Prostate gland (tissue), 2 donors: ENCODE measurements around the gene CAMSAP1. TPM values are rescaled to one million over a fixed set of nuclear protein-coding genes. Genes with fewer than 3 reads are reported as not detected.

Source experiments
- DNase-seq: peaks from one replicate; pipeline ENCODE4 v3.0.0-alpha.2; 2019; ENCODE audit warnings: low spot score
- H3K27ac ChIP-seq, 2 donors: fragments of 200-600 bp; sonication (generic); 2 replicates each; pipeline ENCODE4 v1.5.1; 2017 to 2019
- H3K27me3 ChIP-seq: fragments of 200-600 bp; sonication (generic); replicated peaks from 2 replicates; pipeline ENCODE4 v1.5.1; 2019; ENCODE audit not compliant: insufficient read depth
- H3K36me3 ChIP-seq, 2 donors: fragments of 200-600 bp; sonication (generic); 1 replicate in 1 of 2; 2 replicates in 1 of 2; pipeline versions ENCODE4 v1.5.1 to v1.8.1; 2017 to 2019
- H3K4me1 ChIP-seq: fragments of 200-600 bp; sonication (generic); replicated peaks from 2 replicates; pipeline ENCODE4 v1.5.1; 2019
- H3K4me3 ChIP-seq, 2 donors: fragments of 200-600 bp; sonication (generic); 2 replicates each; pipeline ENCODE4 v1.5.1; 2017 to 2019
- H3K9me3 ChIP-seq: fragments of 200-600 bp; sonication (generic); 2 replicates; pipeline ENCODE4 v1.5.1; 2017
- POLR2A ChIP-seq: fragments of 450-650 bp; IDR thresholded peaks from one replicate; pipeline ENCODE4 v1.6.1; 2016; ENCODE audit warnings: antibody characterized with exemption, mild to moderate bottlenecking
- POLR2AphosphoS5 ChIP-seq: sonication (generic); formaldehyde crosslinking; IDR thresholded peaks from one replicate; pipeline ENCODE4 v1.6.1; 2017; ENCODE audit warnings: antibody characterized with exemption
- WGBS: methylation state at CpG from one replicate; pipeline ENCODE4 v1.1.5; 2018; 5-methylcytosine and 5-hydroxymethylcytosine counted together
- intact Hi-C: fragments of 100-400 bp; cut with DNase I; formaldehyde crosslinking; loops from one replicate; pipeline ENCODE4 v1.14.2; 2022
- total RNA-seq, 2 donors: library from RNA; depleted of rRNA; stranded (reverse); fragments of >200 nt; gene quantifications; one replicate each; pipeline ENCODE4 v1.1.0, GENCODE V29; 2016
- TF ChIP-seq, protein P1 (sequence below), 4 experiments: fragments of 200-600 bp in 2 of 4; fragments of 450-650 bp in 2 of 4; sonication (generic) in 2 of 4; IDR thresholded peaks; 1 replicate in 3 of 4; 2 replicates in 1 of 4; pipeline ENCODE4 v1.5.1; 2016 to 2019; ENCODE audit warnings: antibody characterized with exemption in 4 of 4, mild to moderate bottlenecking in 2 of 4, moderate library complexity in 2 of 4

CAMSAP1 gene
- total RNA-seq, 2 donors from 2014 or later: 28.3 to 86.6 TPM

DNA sequence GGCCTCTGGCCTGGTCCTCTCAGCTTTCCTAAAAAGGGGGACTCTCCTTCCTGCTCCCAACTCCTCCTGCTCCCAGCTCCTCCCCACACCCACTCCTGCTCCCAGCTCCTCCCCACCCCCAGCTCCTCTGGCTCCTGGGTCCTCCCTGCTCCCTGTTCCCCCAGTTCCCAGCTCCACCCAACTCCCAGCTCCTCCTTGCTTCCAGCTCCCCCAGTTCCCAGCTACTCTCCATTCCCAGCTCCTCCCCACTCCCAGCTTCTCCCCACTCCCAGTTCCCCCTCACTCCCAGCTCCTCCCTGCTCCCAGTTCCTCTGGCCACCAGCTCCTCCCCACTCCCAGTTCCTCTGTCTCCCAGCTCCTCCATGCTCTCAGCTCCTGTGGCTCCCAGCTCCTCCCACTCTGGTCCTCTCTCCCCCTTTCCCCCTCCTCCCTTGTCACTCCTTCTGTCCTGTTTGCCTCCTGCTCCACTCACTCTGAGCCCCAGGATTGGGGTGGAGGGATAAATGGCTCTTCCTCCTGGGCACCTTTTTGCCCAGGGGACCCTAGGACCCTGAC, 129.6 kb downstream of the CAMSAP1 start:
- H3K27me3 ChIP-seq: peaks cover 3% of the 10 kb centered on the region
- no peak overlapping the region for H3K4me3 ChIP-seq
- no peaks in the 10 kb centered on the region for H3K9me3 ChIP-seq
- intact Hi-C loops: no loop called here
- H3K27ac ChIP-seq: no peak overlapping the region
- no peak for DNase-seq
- TF ChIP-seq, protein P1, sequence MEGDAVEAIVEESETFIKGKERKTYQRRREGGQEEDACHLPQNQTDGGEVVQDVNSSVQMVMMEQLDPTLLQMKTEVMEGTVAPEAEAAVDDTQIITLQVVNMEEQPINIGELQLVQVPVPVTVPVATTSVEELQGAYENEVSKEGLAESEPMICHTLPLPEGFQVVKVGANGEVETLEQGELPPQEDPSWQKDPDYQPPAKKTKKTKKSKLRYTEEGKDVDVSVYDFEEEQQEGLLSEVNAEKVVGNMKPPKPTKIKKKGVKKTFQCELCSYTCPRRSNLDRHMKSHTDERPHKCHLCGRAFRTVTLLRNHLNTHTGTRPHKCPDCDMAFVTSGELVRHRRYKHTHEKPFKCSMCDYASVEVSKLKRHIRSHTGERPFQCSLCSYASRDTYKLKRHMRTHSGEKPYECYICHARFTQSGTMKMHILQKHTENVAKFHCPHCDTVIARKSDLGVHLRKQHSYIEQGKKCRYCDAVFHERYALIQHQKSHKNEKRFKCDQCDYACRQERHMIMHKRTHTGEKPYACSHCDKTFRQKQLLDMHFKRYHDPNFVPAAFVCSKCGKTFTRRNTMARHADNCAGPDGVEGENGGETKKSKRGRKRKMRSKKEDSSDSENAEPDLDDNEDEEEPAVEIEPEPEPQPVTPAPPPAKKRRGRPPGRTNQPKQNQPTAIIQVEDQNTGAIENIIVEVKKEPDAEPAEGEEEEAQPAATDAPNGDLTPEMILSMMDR (IDR thresholded peaks at IDR 0.05): no peak
- H3K36me3 ChIP-seq: no peaks in the 10 kb centered on the region
- no peaks in the 10 kb centered on the region for H3K4me1 ChIP-seq

DNA sequence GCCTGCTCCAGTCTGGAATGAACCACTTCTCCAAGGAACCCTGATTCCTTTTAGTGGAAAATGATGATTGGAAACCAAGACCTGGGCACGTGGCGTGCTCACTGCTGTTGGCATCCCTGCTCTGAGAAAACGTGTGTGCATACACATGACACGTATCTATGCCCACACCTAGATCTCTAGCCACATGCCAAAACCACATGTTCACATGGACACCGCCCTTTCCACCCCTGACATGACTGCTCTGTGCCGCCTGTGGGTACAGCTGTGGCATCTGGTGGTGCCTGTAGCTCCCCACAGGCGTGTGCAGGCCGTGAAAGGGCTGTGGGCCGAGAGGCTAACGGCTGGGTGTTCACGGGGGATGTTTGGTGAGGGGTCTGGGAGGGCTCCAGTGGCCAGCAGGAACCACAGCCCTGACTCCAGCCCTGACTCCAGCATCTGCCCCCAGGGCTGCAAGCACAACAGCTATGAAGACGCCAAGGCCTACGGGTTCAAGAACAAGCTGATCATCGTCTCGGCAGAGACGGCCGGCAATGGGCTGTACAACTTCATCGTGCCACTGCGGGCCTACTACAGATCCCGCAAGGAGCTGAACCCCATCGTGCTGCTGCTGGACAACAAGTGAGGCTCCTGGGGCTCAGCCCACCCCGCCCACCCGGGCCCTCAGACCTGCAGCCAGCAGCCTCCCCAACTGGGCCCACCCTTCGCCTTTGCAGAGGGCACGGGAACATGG, 130.3 kb downstream of the CAMSAP1 start:
- no peak for TF ChIP-seq POLR2A
- TF ChIP-seq, protein P1 (IDR thresholded peaks at IDR 0.05): no peak
- no peak for TF ChIP-seq POLR2AphosphoS5
- intact Hi-C loops: no loop called here
- H3K36me3 ChIP-seq: no peaks in the 10 kb centered on the region
- no peak for DNase-seq
- no peak overlapping the region for H3K4me3 ChIP-seq
- H3K27me3 ChIP-seq: no peaks in the 10 kb centered on the region
- no peaks in the 10 kb centered on the region for H3K9me3 ChIP-seq
- 82% methylated on average over 25 of the region's 25 CpGs for whole genome bisulfite sequencing
- no peak overlapping the region for H3K27ac ChIP-seq
- no peaks in the 10 kb centered on the region for H3K4me1 ChIP-seq

DNA sequence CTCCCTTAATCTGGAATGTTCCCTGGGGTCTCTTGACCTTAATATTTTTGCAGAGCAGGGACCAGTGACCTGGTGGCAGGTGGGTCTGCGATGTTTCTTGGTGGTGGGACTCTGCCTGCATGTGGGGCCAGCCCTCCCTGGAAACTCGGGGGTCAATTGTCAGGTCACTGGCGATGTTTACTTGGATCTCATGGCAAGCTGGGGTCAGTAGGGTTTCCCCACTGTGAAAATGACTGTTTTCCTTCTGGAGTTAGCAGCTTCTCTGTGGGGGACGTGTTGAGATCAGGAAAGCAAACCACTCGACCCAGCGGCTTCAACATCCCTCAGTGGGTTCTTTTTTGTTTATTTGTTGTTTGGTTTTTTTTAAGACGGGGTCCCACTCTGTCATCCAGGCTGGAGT, 131.4 kb downstream of the CAMSAP1 start:
- intact Hi-C loops: no loop called here
- no peaks in the 10 kb centered on the region for H3K9me3 ChIP-seq
- no peak overlapping the region for H3K27ac ChIP-seq
- H3K4me1 ChIP-seq: no peaks in the 10 kb centered on the region
- 71% methylated on average over 7 of the region's 7 CpGs for WGBS
- no peaks in the 10 kb centered on the region for H3K27me3 ChIP-seq
- no peak for DNase-seq
- H3K36me3 ChIP-seq: no peaks in the 10 kb centered on the region
- TF ChIP-seq, protein P1 (IDR thresholded peaks at IDR 0.05): no peak
- TF ChIP-seq POLR2AphosphoS5 (no peak), POLR2A (no peak)
- H3K4me3 ChIP-seq: no peak overlapping the region

DNA sequence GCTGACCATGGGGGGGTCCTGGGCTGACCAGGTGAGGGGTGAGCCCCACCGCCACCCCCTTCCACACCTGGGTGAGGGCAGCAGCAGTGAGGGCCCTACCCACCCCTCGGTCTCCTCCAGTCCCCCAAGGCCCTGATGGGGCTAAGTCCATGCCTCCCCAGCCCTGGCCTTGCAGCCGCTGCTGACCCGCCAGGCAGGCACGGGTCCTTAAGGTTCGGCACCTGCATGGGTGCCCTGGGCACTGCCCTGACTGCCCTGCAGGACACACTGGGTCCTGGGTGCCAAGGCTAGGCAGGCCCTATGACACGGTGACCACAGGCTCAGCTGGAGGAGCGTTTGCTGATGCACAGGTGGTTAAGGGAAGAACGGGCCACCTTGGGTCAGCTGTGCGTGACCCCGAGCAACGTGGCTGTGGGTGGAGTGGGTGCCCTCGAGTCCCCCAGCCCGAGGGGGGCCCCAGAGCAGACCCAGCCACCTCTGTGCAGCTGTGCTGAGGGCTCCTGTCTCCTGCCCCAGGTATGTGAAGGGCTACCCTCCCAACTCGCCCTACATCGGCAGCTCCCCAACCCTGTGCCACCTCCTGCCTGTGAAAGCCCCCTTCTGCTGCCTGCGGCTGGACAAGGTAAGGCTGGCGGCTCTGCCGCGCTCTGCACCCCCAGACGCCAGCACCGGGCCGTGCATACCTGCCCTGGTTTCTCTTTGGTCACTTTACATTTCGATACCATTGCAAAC, 132.4 kb downstream of the CAMSAP1 start:
- Histone ChIP-seq H3K4me1 (no peaks in the 10 kb centered on the region), H3K27ac (no peak overlapping the region), H3K4me3 (no peak overlapping the region), H3K36me3 (no peaks in the 10 kb centered on the region), H3K27me3 (no peaks in the 10 kb centered on the region), H3K9me3 (no peaks in the 10 kb centered on the region)
- WGBS: 68% methylated on average over 16 of the region's 24 CpGs
- no peak for TF ChIP-seq POLR2AphosphoS5
- TF ChIP-seq, protein P1 (IDR thresholded peaks at IDR 0.05): no peak
- no peak for TF ChIP-seq POLR2A
- intact Hi-C loops: no loop called here
- DNase-seq: no peak
